A549 (cell line): Measurements from ENCODE around the gene SETD3. TPM values are rescaled to one million over a fixed set of nuclear protein-coding genes. Genes with fewer than 3 reads are reported as not detected.

Source experiments
- ATAC-seq, 2 experiments: fragments of 200-7000 bp in 1 of 2; fragments of >200 bp in 1 of 2; cut with Nextera tagmentation in 1 of 2; cut with Tn5 transposase in 1 of 2; 3 replicates each; pipeline versions ENCODE4 v1.8.0 to v1.9.1; 2018 to 2020; ENCODE audit warnings: mild to moderate bottlenecking in 1 of 2, moderate library complexity in 1 of 2
- CTCF ChIA-PET: fragments of 300-600 bp; sonication (Branson Sonifier 250); formaldehyde crosslinking; extraction: SDS; loops from one replicate; lab custom pipeline; 2021; ENCODE audit warnings: antibody characterized with exemption, inconsistent platforms; lab: Yijun Ruan, JAX
- POLR2A ChIA-PET: fragments of 350-600 bp; formaldehyde crosslinking; extraction: SDS; loops from one replicate; lab custom pipeline; 2021; ENCODE audit warnings: antibody characterized with exemption, inconsistent platforms; lab: Yijun Ruan, JAX
- DNase-seq, 2 experiments: peaks; one replicate each; pipeline versions ENCODE4 v3.0.0 to v3.0.0-alpha.2; 2011 to 2016; ENCODE audit warnings: low read depth in 1 of 2, low spot score in 1 of 2
- FAIRE-seq: peaks from 2 replicates; lab custom pipeline; 2011; peaks lifted over from hg19 to GRCh38; lab: Jason Lieb, UNC
- H3K27ac ChIP-seq, 2 experiments: fragments of >200 bp; sonication (Bioruptor Twin); formaldehyde crosslinking; 3 replicates each; pipeline ENCODE4 v1.5.1; 2016 to 2017
- H3K4me1 ChIP-seq: fragments of >200 bp; sonication (Bioruptor Twin); formaldehyde crosslinking; 3 replicates; pipeline ENCODE4 v1.6.1; 2016
- H3K4me2 ChIP-seq: fragments of >200 bp; sonication (Bioruptor Twin); formaldehyde crosslinking; 3 replicates; pipeline ENCODE4 v1.6.1; 2016
- H3K4me3 ChIP-seq: fragments of >200 bp; sonication (Bioruptor Twin); formaldehyde crosslinking; 3 replicates; pipeline ENCODE4 v1.5.1; 2016
- H3K9me3 ChIP-seq: fragments of >200 bp; sonication (Bioruptor Twin); formaldehyde crosslinking; 3 replicates; pipeline ENCODE4 v1.6.1; 2016
- ATOH8 ChIP-seq: fragments of 250-450 bp; sonication (Bioruptor Pico); IDR thresholded peaks from 2 replicates; pipeline ENCODE4 v1.5.0; 2020; ENCODE audit warnings: low read depth, mild to moderate bottlenecking, moderate library complexity
- CEBPB ChIP-seq, 2 experiments: fragments of >200 bp in 1 of 2; sonication (Bioruptor Twin) in 1 of 2; formaldehyde crosslinking in 1 of 2; IDR thresholded peaks; 2 replicates each; pipeline ENCODE4 v1.6.1; 2012 to 2016
- CTCF ChIP-seq: fragments of >200 bp; sonication (Bioruptor Twin); formaldehyde crosslinking; IDR thresholded peaks from 3 replicates; pipeline ENCODE4 v1.5.1; 2016
- EHF ChIP-seq: fragments of 250-450 bp; sonication (Bioruptor Pico); IDR thresholded peaks from 2 replicates; pipeline ENCODE4 v1.5.0; 2020; ENCODE audit warnings: mild to moderate bottlenecking
- EHMT2 ChIP-seq: fragments of 200-600 bp; sonication (generic); IDR thresholded peaks from 2 replicates; pipeline ENCODE4 v1.6.1; 2016; ENCODE audit warnings: antibody characterized with exemption, low read depth, mild to moderate bottlenecking, moderate library complexity
- ELK1 ChIP-seq: fragments of 150-350 bp; IDR thresholded peaks from 2 replicates; pipeline ENCODE4 v1.6.1; 2014; ENCODE audit warnings: low read depth, mild to moderate bottlenecking, low read length
- ESRRA ChIP-seq: fragments of 150-350 bp; IDR thresholded peaks from 2 replicates; pipeline ENCODE4 v1.6.1; 2014; ENCODE audit warnings: mild to moderate bottlenecking, low read length, borderline replicate concordance
- HMGXB4 ChIP-seq: fragments of 250-450 bp; sonication (Bioruptor Pico); IDR thresholded peaks from 2 replicates; pipeline ENCODE4 v1.5.0; 2021; ENCODE audit warnings: mild to moderate bottlenecking, moderate library complexity, borderline replicate concordance
- HOXA7 ChIP-seq: fragments of 250-450 bp; sonication (Bioruptor Pico); IDR thresholded peaks from 2 replicates; pipeline ENCODE4 v1.5.0; 2020; ENCODE audit warnings: mild to moderate bottlenecking, moderate library complexity
- HOXB5 ChIP-seq: fragments of 250-450 bp; sonication (Bioruptor Pico); IDR thresholded peaks from 2 replicates; pipeline ENCODE4 v1.5.0; 2020; ENCODE audit warnings: mild to moderate bottlenecking, moderate library complexity
- KDM1A ChIP-seq: fragments of 200-600 bp; sonication (generic); IDR thresholded peaks from 2 replicates; pipeline ENCODE4 v1.6.1; 2016; ENCODE audit warnings: low read depth, mild to moderate bottlenecking
- MAX ChIP-seq: IDR thresholded peaks from 2 replicates; pipeline ENCODE4 v1.6.1; 2012
- MAZ ChIP-seq: fragments of 150-350 bp; IDR thresholded peaks from 2 replicates; pipeline ENCODE4 v1.6.1; 2014; ENCODE audit warnings: antibody characterized with exemption, low read depth, low read length, borderline replicate concordance
- NR3C1 ChIP-seq: fragments of >200 bp; sonication (Bioruptor Twin); formaldehyde crosslinking; IDR thresholded peaks from 3 replicates; pipeline ENCODE4 v1.6.1; 2017
- PHF8 ChIP-seq: fragments of 200-600 bp; sonication (generic); IDR thresholded peaks from 2 replicates; pipeline ENCODE4 v1.6.1; 2016; ENCODE audit warnings: low read depth, mild to moderate bottlenecking, antibody characterized with exemption, moderate library complexity, borderline replicate concordance
- RAD21 ChIP-seq, 2 experiments: fragments of >200 bp in 1 of 2; sonication (Bioruptor Twin) in 1 of 2; formaldehyde crosslinking in 1 of 2; IDR thresholded peaks in 1 of 2; conservative IDR thresholded peaks in 1 of 2; 2 replicates in 1 of 2; 3 replicates in 1 of 2; pipeline ENCODE4 v1.6.1; 2012 to 2018; ENCODE audit warnings: inconsistent platforms in 1 of 2
- SMC3 ChIP-seq: fragments of >200 bp; sonication (Bioruptor Twin); formaldehyde crosslinking; IDR thresholded peaks from 3 replicates; pipeline ENCODE4 v1.6.1; 2018; ENCODE audit warnings: inconsistent platforms
- SREBF2 ChIP-seq: fragments of 450-650 bp; IDR thresholded peaks from 2 replicates; pipeline ENCODE4 v1.6.1; 2014; ENCODE audit warnings: mild to moderate bottlenecking, moderate library complexity
- TP53 ChIP-seq: fragments of 250-450 bp; sonication (Bioruptor Pico); IDR thresholded peaks from 2 replicates; pipeline ENCODE4 v1.5.0; 2021; ENCODE audit warnings: mild to moderate bottlenecking, moderate library complexity
- ZFP36 ChIP-seq: fragments of 450-650 bp; IDR thresholded peaks from 2 replicates; pipeline ENCODE4 v1.6.1; 2014; ENCODE audit warnings: borderline replicate concordance; ENCODE audit not compliant: partially characterized antibody
- ZSCAN20 ChIP-seq: fragments of 250-450 bp; sonication (Bioruptor Pico); IDR thresholded peaks from 2 replicates; pipeline ENCODE4 v1.8.0; 2022; ENCODE audit warnings: mild to moderate bottlenecking, moderate library complexity
- WGBS: methylation state at CpG from one replicate; pipeline ENCODE4 v1.1.6; 2017; ENCODE audit errors: missing lambda C conversion rate; 5-methylcytosine and 5-hydroxymethylcytosine counted together
- polyA plus RNA-seq, 4 experiments: library from polyadenylated mRNA; depleted of rRNA in 3 of 4; stranded (reverse); fragments of >200 nt; fragmentation: RNase III in 1 of 4; extraction: RNeasy Plus Mini Kit Qiagen cat#74134 plus additional on column Dnase treatment in 1 of 4; gene quantifications; 2 replicates in 3 of 4; 3 replicates in 1 of 4; pipeline ENCODE4 v1.2.3, GENCODE V29; 2011 to 2017

The SETD3 gene
- polyA plus RNA-seq, 2 of the 4 experiments (the other 2 are of a cell fraction), result 43.1 to 59.7 TPM

GRCh38 chr14:99377951-99378350 lies 102.7 kb downstream of the SETD3 start (continued):
- no peak for TF ChIP-seq ELK1

GRCh38 chr14:99374964-99375363 lies 105.7 kb downstream of the SETD3 start:
- WGBS, result 80% methylated on average over 11 of the region's 11 CpGs
- H3K4me2 ChIP-seq, result no peak overlapping the region
- peaks cover 17% of the 10 kb centered on the region for H3K4me1 ChIP-seq
- H3K9me3 ChIP-seq, result 0 out of 3 replicates have a peak, but pooled peaks cover 2% of the 10 kb centered on the region
- FAIRE-seq (no peak), ATAC-seq (no peak), DNase-seq (no peak)
- H3K27ac ChIP-seq, result no peak overlapping the region
- CTCF ChIA-PET, result interaction anchor here (1.8 to 11.9 kb wide), 2 partner anchors 18 to 55 kb away, joined by 4 to 150 read pairs; no protein-coding TSS in a partner anchor
- POLR2A ChIA-PET, result no interaction called here
- H3K4me3 ChIP-seq, result no peak overlapping the region
- no peak for TF ChIP-seq ESRRA
- TF ChIP-seq RAD21 (conservative IDR thresholded peaks at IDR 0.05 in 1 of 2, IDR thresholded peaks at IDR 0.05 in 1 of 2), result no peak
- no peak for TF ChIP-seq ELK1
- TF ChIP-seq HMGXB4 (CRISPR knock-in tag), result no peak
- TF ChIP-seq EHMT2, result no peak
- TF ChIP-seq ATOH8, result no peak

- ChIA-PET POLR2A (no interaction called here), CTCF (interaction anchor here (1.0 to 1.7 kb wide), 2 partner anchors 45 to 52 kb away, joined by 3 to 4 read pairs; no protein-coding TSS in a partner anchor)
- Histone ChIP-seq H3K27ac (no peak overlapping the region), H3K9me3 (no peaks in the 10 kb centered on the region), H3K4me1 (no peaks in the 10 kb centered on the region), H3K4me2 (no peak overlapping the region), H3K4me3 (no peak overlapping the region)
- TF ChIP-seq PHF8 (no peak), SMC3 (no peak), TP53 (CRISPR knock-in tag) (no peak), ZFP36 (no peak), CEBPB (IDR thresholded peaks at IDR 0.05) (no peak), HOXA7 (CRISPR knock-in tag) (no peak), MAX (no peak), ZSCAN20 (no peak), KDM1A (no peak), ESRRA (no peak), EHF (CRISPR knock-in tag) (no peak), CTCF (no peak), SREBF2 (no peak), HOXB5 (CRISPR knock-in tag) (no peak), MAZ (no peak), NR3C1 (no peak)
- ATAC-seq, result no peak; a peak in 1 of 6 replicates
- DNase-seq, result no peak
- WGBS, result 80% methylated on average over 12 of the region's 16 CpGs
- FAIRE-seq, result no peak
Observed at GRCh38 chr14:99363616-99364290, 116.9 kb downstream of the SETD3 start.
